ENCODE measurements around the gene SERPIND1. TPM values are rescaled to one million over a fixed set of nuclear protein-coding genes. Genes with fewer than 3 reads are reported as not detected.

Gene SERPIND1
- total and polyA plus RNA-seq, 9 donors: 0.22 to 5.0 (median 1.1) TPM

DNA sequence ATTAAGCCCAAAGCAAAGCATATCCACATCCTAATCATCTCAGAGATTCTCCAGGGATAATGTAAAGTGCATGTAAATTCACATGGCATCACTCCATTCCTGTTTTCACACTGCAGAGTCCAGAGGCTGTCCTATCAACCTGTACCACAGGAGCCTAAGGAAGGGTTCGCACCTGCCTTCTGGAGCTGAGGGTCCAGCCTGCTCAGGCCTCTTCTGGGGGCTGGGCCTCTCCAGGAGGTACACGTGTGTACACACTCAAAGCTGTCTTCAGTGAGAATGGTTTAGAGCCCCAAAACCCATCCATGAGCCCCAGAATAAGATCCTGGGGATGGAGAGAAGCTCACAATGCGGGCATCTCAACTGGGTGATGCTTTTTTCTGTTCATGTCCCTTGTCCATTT, 60.8 kb downstream of the SERPIND1 start:
- H3K27me3 ChIP-seq: no peaks in the 10 kb centered on the region
- no peaks in the 10 kb centered on the region for H3K4me1 ChIP-seq (ENCODE audit: insufficient read depth)
- TF ChIP-seq POLR2A (IDR thresholded peaks at IDR 0.05): no peak
- TF ChIP-seq CTCF (IDR thresholded peaks at IDR 0.05): no peak
- TF ChIP-seq EP300 (IDR thresholded peaks at IDR 0.05): no peak
- 92 to 93% (median 92%) methylated on average over 3 of the region's 3 CpGs for WGBS, 3 donors
- no peak for DNase-seq
- intact Hi-C loops (cut with DNase I): no loop called here
- no peak overlapping the region for H3K4me3 ChIP-seq
- no peaks in the 10 kb centered on the region for H3K9me3 ChIP-seq
- peaks cover 3% of the 10 kb centered on the region for H3K36me3 ChIP-seq
- H3K27ac ChIP-seq: no peak overlapping the region

Other genes with a start within 250 kb of the SERPIND1 start
- gene PI4KA, start 84.7 kb downstream of the SERPIND1 start, total RNA-seq: 10 to 100 TPM; 50.0 to 97.6 (median 66.7) TPM
- gene PI4KA, start 84.7 kb downstream of the SERPIND1 start, polyA plus RNA-seq: 10 to 100 TPM; 30.6 to 36.9 TPM
- gene SNAP29, start 84.9 kb downstream of the SERPIND1 start, total RNA-seq: 10 to 100 TPM; 12.1 to 25.1 (median 22.9) TPM
- 10 to 100 TPM; 12.0 to 58.6 TPM for gene SNAP29, start 84.9 kb downstream of the SERPIND1 start, polyA plus RNA-seq
- gene CRKL, start 143.3 kb downstream of the SERPIND1 start, total RNA-seq: 10 to 100 TPM; 42.8 to 71.5 (median 58.0) TPM
- 10 to 100 TPM; 22.7 to 51.5 TPM for gene CRKL, start 143.3 kb downstream of the SERPIND1 start, polyA plus RNA-seq
- gene AIFM3, start 193.1 kb downstream of the SERPIND1 start, total RNA-seq: 1 to 10 TPM in 4 of 7 donors, under 1 TPM in 3; 0.43 to 2.7 (median 1.1) TPM
- gene AIFM3, start 193.1 kb downstream of the SERPIND1 start, polyA plus RNA-seq: 1 to 10 TPM in 1 of 2 donors, not detected in 1; 1.1 TPM
- 10 to 100 TPM; 30.4 to 73.4 (median 51.6) TPM for gene LZTR1, start 208.2 kb downstream of the SERPIND1 start, total RNA-seq
- 10 to 100 TPM; 28.2 to 32.3 TPM for gene LZTR1, start 208.2 kb downstream of the SERPIND1 start, polyA plus RNA-seq
- gene THAP7, start 228.0 kb downstream of the SERPIND1 start, total RNA-seq: 10 to 100 TPM; 27.5 to 54.0 (median 39.3) TPM
- gene THAP7, start 228.0 kb downstream of the SERPIND1 start, polyA plus RNA-seq: 10 to 100 TPM in 1 of 2 donors, 1 to 10 TPM in 1; 7.8 to 54.9 TPM
- 1 to 10 TPM in 4 of 7 donors, under 1 TPM in 3; 0.69 to 1.6 (median 1.0) TPM for gene P2RX6, start 241.1 kb downstream of the SERPIND1 start, total RNA-seq
- gene P2RX6, start 241.1 kb downstream of the SERPIND1 start, polyA plus RNA-seq: 1 to 10 TPM in 1 of 2 donors, under 1 TPM in 1; 0.47 to 1.3 TPM